GM12891 (cell line): Measurements from ENCODE around the gene LUZP2.

Experiments
- POLR2A ChIP-seq: IDR thresholded peaks from 2 replicates; pipeline ENCODE4 v1.6.1; 2011; ENCODE audit warnings: low read depth, low read length, control low read depth
- POLR2AphosphoS5 ChIP-seq: IDR thresholded peaks from 2 replicates; pipeline ENCODE4 v1.6.1; 2011; ENCODE audit warnings: low read depth, low read length, control low read depth
- SPI1 ChIP-seq: IDR thresholded peaks from 2 replicates; pipeline ENCODE4 v1.6.1; 2011; ENCODE audit warnings: low read depth, low read length, control low read depth
- TAF1 ChIP-seq: IDR thresholded peaks from 2 replicates; pipeline ENCODE4 v1.6.1; 2011; ENCODE audit warnings: low read depth, low read length, control low read depth

DNA sequence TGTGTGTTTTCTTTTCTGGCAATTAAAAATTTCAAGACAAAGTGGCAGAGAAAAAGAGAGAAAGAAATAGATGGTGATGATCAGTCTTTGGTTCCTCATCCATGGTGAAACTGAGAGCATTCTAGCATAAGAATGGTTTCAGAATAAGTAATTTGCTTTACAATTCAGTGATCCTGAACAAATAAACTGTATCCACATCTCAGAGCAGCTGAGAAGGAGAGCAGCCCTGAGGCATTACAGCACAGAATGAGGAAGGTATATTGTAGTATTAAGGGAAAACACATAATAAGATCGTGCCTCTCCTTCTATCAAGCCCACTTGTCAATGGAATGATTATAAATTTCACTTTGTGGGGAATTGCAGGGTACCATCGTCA is 17.4 kb downstream of the LUZP2 start:
- no peak for TF ChIP-seq POLR2AphosphoS5
- TF ChIP-seq POLR2A, result no peak
- TF ChIP-seq TAF1, result no peak
- TF ChIP-seq SPI1, result no peak
